ENCODE data around the gene RHOU.
"Not testable (repeated sequence)": the region's sequence is repeated elsewhere in the genome, so short reads cannot be mapped to it uniquely, and the experiment has no call there.

The RHOU gene

GRCh38 chr1:228760979-228761378, 25.7 kb downstream of the RHOU start:
- no peak for DNase-seq (ENCODE audit: low spot score)

GRCh38 chr1:228763561-228763960, 28.3 kb downstream of the RHOU start:
- no peak for DNase-seq (ENCODE audit: low spot score)

DNA sequence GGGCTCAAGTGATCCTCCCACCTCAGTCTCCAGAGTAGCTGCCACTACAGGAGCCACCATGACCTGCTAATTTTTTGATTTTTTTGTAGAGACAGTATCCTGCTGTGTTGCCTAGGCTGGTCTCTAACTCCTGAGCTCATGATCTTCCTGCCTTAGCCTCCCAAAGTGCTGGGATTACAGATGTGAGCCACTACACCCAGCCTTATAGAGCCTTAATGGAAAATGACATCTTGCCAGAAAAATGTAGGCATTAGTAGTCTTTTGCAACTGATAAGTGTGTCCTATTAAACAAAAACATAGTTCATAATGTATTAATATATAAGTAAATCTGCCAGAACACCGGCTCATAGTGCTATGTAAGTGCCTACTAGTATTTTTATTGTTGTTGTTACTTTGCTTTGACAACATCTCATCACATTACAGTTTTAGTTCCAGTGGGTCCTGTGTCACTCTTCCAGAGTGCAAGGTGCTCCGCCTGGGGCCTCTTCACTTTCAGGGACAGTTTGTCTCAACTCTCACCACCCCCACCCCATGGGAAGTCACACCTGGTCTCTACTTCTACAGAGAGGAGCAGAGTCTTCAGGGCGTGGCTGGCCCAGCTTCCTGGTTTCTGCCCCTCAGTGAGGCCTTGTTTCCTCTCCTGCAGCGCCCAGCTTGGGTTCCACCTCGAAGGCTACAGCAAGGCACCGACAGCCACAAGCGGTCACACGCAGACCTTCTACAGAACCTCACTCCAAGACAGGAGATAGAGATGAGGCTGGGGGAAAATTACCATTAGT, 30.1 kb downstream of the RHOU start:
- no peak for DNase-seq (ENCODE audit: low spot score)

DNA sequence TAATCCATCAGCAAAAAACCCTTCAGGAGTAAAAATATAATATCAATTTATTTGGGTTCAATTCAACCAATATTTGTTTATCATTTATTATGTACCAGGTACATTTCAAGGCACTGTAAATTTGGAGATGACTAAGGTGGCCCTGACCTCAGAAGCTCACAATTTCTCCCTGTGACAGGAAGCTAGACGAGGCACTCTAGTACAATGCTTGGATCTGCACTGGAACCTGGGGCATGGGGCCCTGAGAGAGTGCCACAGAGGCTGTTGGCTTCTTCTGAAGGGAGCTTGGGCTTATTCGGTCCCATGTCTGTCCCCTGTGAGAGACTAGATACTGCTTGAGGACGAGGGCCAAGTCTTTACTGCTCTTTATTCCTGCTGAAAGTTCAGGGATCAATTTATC, 31.5 kb downstream of the RHOU start:
- no peak for DNase-seq (ENCODE audit: low spot score)

- no peak for DNase-seq (ENCODE audit: low spot score)
These were observed 32.5 kb downstream of the RHOU start for GRCh38 chr1:228767636-228768354.

DNA sequence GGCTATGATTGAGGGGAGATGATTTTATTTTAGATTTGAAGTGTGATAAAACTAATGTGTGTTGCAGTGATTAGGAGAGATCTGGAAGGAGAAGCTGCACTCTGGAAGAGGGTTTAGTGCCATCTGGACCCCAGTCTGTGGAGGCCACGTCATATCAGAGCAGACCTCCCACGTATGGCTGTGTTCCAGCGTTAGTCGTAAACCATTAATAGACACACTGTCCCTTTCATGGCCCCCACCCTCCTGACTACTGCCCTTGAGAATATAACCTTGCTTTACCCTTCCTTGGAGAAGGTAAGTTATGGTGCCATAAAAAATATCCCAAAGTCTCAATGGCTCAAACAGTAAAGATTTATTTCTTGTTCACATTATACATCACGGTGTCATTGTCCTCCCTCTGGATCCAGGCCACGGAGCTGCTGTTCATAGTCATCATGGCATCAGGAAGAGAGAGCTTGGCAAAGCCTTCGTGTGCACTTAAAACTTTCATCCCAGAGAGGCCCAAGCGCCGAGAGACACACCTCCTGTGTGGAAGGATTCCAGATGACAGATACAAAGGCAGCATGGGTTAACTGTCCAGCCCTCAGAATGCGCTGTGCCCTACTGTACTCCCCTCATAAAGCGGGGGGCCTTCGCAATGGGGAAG, 33.2 kb downstream of the RHOU start:
- DNase-seq (ENCODE audit: low spot score), result no peak

DNA sequence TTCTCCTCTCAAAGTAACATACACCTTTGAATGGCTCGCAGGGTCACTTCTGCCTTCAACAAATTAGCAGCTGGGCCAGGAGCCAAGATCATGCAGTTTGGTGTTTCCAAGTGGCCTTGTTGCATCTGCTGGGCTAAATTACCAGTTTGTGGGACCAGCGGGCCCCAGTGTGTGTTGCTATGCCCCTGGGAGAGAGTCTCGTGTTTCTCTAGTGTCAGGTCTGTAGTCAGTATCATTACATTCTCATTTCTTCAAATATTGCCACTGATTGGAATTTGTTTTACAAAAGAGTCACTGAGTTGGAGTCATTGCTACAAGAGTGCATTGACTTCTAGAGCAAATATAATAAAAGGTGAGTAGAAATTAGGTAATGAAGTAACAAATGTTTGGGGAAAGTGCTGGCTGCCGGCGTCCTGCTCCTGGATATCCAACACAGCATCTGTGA, 35.5 kb downstream of the RHOU start:
- peak; percentile 51 for DNase-seq (ENCODE audit: low spot score)

DNA sequence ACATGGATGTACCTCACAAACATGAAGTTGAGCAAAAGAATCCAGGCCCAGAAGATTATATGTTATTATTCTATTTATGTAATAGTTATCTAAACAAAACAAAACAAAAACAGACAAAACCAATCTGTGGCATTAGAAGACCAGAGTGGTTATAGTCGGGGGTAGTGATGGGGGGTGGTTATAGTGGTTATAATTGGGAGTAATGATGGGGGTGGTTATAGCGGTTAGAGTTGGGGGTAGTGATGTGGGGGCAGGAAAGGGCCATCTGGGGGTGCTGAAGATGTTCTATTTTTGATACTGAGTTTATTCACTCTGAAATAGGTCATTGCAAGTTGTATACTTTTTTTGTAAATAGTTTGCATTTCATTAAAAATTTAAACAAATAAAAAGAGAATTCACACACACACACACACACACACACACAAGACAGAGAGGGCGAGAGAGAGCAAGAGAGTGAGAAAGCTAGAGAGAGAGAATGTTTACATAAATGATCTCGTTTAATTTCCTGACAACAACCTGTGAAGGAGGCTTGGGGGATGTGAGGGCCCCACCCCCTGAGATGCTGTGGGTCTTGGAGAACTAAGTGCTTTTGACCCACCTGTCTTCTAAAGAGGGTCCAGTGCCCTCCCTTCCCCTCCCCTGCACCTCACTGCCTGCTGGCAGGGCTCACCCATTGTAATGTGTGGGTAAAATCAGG, 37.4 kb downstream of the RHOU start:
- no peak for DNase-seq (ENCODE audit: low spot score)

GRCh38 chr1:228775946-228776345, 40.7 kb downstream of the RHOU start:
- DNase-seq (ENCODE audit: low spot score), result not testable (repeated sequence)

DNA sequence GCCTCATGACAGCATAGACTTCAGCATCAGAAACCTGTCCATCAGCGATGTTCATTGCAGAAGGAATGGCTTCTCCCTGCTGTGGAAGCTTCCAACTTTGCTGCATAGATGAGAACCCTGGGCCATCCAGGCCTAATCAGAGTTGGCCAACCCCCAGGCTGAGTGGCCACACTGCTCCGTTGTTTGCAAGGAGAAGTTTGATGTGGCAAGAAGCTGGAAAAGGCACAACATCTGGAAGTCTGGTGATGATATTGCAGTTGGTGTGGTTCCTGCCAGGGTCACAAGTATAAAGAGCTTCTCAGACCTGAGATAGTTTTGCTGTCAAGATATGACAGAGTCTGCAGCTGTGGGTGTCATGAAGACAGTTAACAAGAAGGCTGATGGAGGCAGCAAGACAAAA, 41.2 kb downstream of the RHOU start:
- no peak for DNase-seq (ENCODE audit: low spot score)

GRCh38 chr1:228777236-228777635, 42.0 kb downstream of the RHOU start:
- DNase-seq (ENCODE audit: low spot score), result no peak

GRCh38 chr1:228778026-228778425, 42.7 kb downstream of the RHOU start:
- peak; percentile 46 for DNase-seq (ENCODE audit: low spot score)

- DNase-seq (ENCODE audit: low spot score), result no peak
These were observed 43.2 kb downstream of the RHOU start for GRCh38 chr1:228778466-228778865.

GRCh38 chr1:228778961-228779360, 43.7 kb downstream of the RHOU start:
- DNase-seq (ENCODE audit: low spot score), result peak; percentile 49

DNA sequence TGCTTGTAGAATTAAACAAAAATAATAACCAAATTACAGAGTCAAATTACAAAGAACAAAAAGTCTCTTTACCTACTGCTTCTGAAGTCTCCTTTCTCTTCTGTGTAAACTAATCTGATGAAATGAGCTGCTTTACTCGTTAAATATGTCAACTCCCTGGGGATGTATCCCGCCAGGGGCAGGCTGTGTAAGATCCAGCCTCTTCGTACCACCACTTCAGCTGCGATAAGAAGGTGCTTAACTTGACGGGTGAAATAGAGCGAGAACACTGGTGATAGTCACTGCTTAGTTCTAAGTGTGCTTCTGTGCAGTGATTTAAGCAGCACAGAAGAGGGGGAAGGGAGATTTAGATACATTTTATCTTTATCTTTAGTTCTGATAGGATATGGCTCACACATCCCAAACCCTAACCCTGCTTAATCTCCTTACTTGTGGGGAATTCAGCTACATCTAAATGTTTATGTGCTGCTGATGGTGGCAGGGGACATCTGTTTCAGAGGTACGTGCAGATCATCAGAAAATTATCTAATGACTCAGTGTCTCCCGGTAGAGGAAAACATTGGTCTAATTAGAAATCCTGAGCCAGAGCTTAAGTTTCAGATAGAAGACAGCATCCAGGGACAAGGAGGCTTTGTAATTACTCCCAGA, 46.0 kb downstream of the RHOU start:
- DNase-seq (ENCODE audit: low spot score), result no peak

GRCh38 chr1:228781809-228782661, 46.8 kb downstream of the RHOU start:
- no peak for DNase-seq (ENCODE audit: low spot score)

GRCh38 chr1:228782662-228783417, 47.6 kb downstream of the RHOU start:
- DNase-seq (ENCODE audit: low spot score), result peak; percentile 87

DNA sequence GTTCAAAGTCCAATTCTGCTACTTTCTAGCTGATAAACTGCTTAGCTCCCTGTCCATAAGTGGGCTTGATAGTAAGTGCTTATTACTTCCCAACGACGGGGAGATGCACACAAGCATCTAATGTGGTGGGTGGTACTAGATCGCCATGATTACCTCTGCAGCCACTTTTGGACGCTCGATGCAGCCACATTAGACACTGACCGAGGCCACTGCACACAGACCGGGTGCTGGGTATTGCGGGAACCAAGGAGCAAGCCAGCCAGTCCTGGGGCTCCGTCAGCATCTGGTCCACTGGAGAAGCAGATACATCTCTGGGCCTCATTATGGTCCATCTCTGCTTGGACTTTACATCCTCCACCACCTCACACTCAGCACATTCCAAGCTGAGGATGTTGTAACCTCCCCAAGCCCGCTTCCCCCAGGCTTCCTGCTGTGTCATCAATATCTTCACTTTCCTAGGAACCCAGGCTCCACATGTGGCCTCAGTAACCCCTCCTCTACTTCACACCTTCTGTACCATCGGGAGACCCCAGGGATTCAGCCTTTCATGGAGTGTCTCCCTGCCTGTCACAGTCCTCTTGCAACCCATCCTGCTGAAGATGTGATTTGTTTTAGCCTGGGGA, 48.2 kb downstream of the RHOU start:
- peak; percentile 59 for DNase-seq (ENCODE audit: low spot score)

GRCh38 chr1:228784181-228784580, 48.9 kb downstream of the RHOU start:
- no peak for DNase-seq (ENCODE audit: low spot score)

Measured in HuH-7 (cell line).